ENCODE results near the gene OR2T8.
"Not testable (repeated sequence)": the region's sequence is repeated elsewhere in the genome, so short reads cannot be mapped to it uniquely, and the experiment has no call there.

Gene OR2T8

GRCh38 chr1:247923941-247924340, 3.9 kb downstream of the OR2T8 start:
- no peak for DNase-seq (ENCODE audit: extremely low spot score)
- CTCF ChIA-PET, result no interaction called here
- POLR2A ChIA-PET, result no interaction called here
- TF ChIP-seq ZNF384 (IDR thresholded peaks at IDR 0.05), result no peak
- TF ChIP-seq SP1 (IDR thresholded peaks at IDR 0.05), result no peak
- no peak for TF ChIP-seq FOXM1 (IDR thresholded peaks at IDR 0.05; ENCODE audit: borderline replicate concordance)
- no peak for TF ChIP-seq ELF4 (IDR thresholded peaks at IDR 0.05)
- no peak for TF ChIP-seq ARNT (IDR thresholded peaks at IDR 0.05)
- no peak for TF ChIP-seq FOXK2 (IDR thresholded peaks at IDR 0.05)

GRCh38 chr1:247924868-247925267, 4.8 kb downstream of the OR2T8 start, which contains the start of gene OR2AJ1:
Gene OR2AJ1, plus strand, starts transcription at chr1:247924889. Its CDS starts 8,880 bp downstream, at chr1:247933769.
- ChIA-PET POLR2A (no interaction called here), CTCF (no interaction called here)
- no peak for DNase-seq (ENCODE audit: extremely low spot score)

GRCh38 chr1:247933989-247934388, 13.9 kb downstream of the OR2T8 start:
- CTCF ChIA-PET, result no interaction called here
- TF ChIP-seq SUZ12 (IDR thresholded peaks at IDR 0.05) (no peak), ZNF384 (IDR thresholded peaks at IDR 0.05) (no peak), FOXM1 (IDR thresholded peaks at IDR 0.05; ENCODE audit: borderline replicate concordance) (no peak), PKNOX1 (IDR thresholded peaks at IDR 0.05) (no peak), FOXK2 (IDR thresholded peaks at IDR 0.05) (no peak), HDGF (IDR thresholded peaks at IDR 0.05; ENCODE audit: borderline replicate concordance) (no peak), NFRKB (IDR thresholded peaks at IDR 0.05) (no peak), FOXA1 (IDR thresholded peaks at IDR 0.05) (no peak), ARNT (IDR thresholded peaks at IDR 0.05) (no peak), ELF4 (IDR thresholded peaks at IDR 0.05) (no peak), L3MBTL2 (conservative IDR thresholded peaks at IDR 0.05) (no peak), SP1 (IDR thresholded peaks at IDR 0.05) (no peak), TARDBP (IDR thresholded peaks at IDR 0.05) (no peak), CTBP1 (IDR thresholded peaks at IDR 0.05; ENCODE audit: borderline replicate concordance) (no peak), LEF1 (IDR thresholded peaks at IDR 0.05; ENCODE audit: borderline replicate concordance) (no peak), BHLHE40 (IDR thresholded peaks at IDR 0.05; ENCODE audit: borderline replicate concordance) (no peak)
- POLR2A ChIA-PET, result no interaction called here
- no peak for DNase-seq (ENCODE audit: extremely low spot score)

More at GRCh38 chr1:247924868-247925267, 4.8 kb downstream of the OR2T8 start, which contains the start of gene OR2AJ1:
- no peak for TF ChIP-seq BHLHE40 (IDR thresholded peaks at IDR 0.05; ENCODE audit: borderline replicate concordance)
- no peak for TF ChIP-seq ARNT (IDR thresholded peaks at IDR 0.05)
- no peak for TF ChIP-seq NFRKB (IDR thresholded peaks at IDR 0.05)
- TF ChIP-seq TARDBP (IDR thresholded peaks at IDR 0.05), result no peak
- TF ChIP-seq ZNF384 (IDR thresholded peaks at IDR 0.05), result no peak
- no peak for TF ChIP-seq LEF1 (IDR thresholded peaks at IDR 0.05; ENCODE audit: borderline replicate concordance)
- TF ChIP-seq SP1 (IDR thresholded peaks at IDR 0.05), result no peak
- no peak for TF ChIP-seq FOXM1 (IDR thresholded peaks at IDR 0.05; ENCODE audit: borderline replicate concordance)
- no peak for TF ChIP-seq HDGF (IDR thresholded peaks at IDR 0.05; ENCODE audit: borderline replicate concordance)
- no peak for TF ChIP-seq L3MBTL2 (conservative IDR thresholded peaks at IDR 0.05)
- TF ChIP-seq PKNOX1 (IDR thresholded peaks at IDR 0.05), result no peak
- TF ChIP-seq FOXA1 (IDR thresholded peaks at IDR 0.05), result no peak

- no peak for DNase-seq (ENCODE audit: extremely low spot score)
- CTCF ChIA-PET, result no interaction called here
- POLR2A ChIA-PET, result no interaction called here
- TF ChIP-seq SUZ12 (IDR thresholded peaks at IDR 0.05), result no peak
- TF ChIP-seq PKNOX1 (IDR thresholded peaks at IDR 0.05), result no peak
- TF ChIP-seq FOXM1 (IDR thresholded peaks at IDR 0.05; ENCODE audit: borderline replicate concordance), result no peak
- no peak for TF ChIP-seq L3MBTL2 (conservative IDR thresholded peaks at IDR 0.05)
- no peak for TF ChIP-seq FOXK2 (IDR thresholded peaks at IDR 0.05)
- TF ChIP-seq ELF4 (IDR thresholded peaks at IDR 0.05), result no peak
These were observed 15.7 kb downstream of the OR2T8 start for GRCh38 chr1:247935781-247936180.

- ChIA-PET CTCF (no interaction called here), POLR2A (no interaction called here)
- no peak for DNase-seq (ENCODE audit: extremely low spot score)
- TF ChIP-seq L3MBTL2 (conservative IDR thresholded peaks at IDR 0.05), result no peak
- TF ChIP-seq FOXA1 (IDR thresholded peaks at IDR 0.05), result no peak
- no peak for TF ChIP-seq SP1 (IDR thresholded peaks at IDR 0.05)
- TF ChIP-seq SUZ12 (IDR thresholded peaks at IDR 0.05), result no peak
- TF ChIP-seq ZNF384 (IDR thresholded peaks at IDR 0.05), result no peak
- TF ChIP-seq BHLHE40 (IDR thresholded peaks at IDR 0.05; ENCODE audit: borderline replicate concordance), result no peak
- no peak for TF ChIP-seq PKNOX1 (IDR thresholded peaks at IDR 0.05)
- no peak for TF ChIP-seq TARDBP (IDR thresholded peaks at IDR 0.05)
- TF ChIP-seq FOXM1 (IDR thresholded peaks at IDR 0.05; ENCODE audit: borderline replicate concordance), result no peak
- no peak for TF ChIP-seq ELF4 (IDR thresholded peaks at IDR 0.05)
- no peak for TF ChIP-seq NFRKB (IDR thresholded peaks at IDR 0.05)
- no peak for TF ChIP-seq LEF1 (IDR thresholded peaks at IDR 0.05; ENCODE audit: borderline replicate concordance)
- TF ChIP-seq ARNT (IDR thresholded peaks at IDR 0.05), result no peak
- no peak for TF ChIP-seq HDGF (IDR thresholded peaks at IDR 0.05; ENCODE audit: borderline replicate concordance)
- TF ChIP-seq CTBP1 (IDR thresholded peaks at IDR 0.05; ENCODE audit: borderline replicate concordance), result no peak
These were observed 16.4 kb downstream of the OR2T8 start for GRCh38 chr1:247936415-247936814.

- POLR2A ChIA-PET, result not testable (repeated sequence)
These were observed 17.1 kb downstream of the OR2T8 start for GRCh38 chr1:247936965-247937734.

More at GRCh38 chr1:247936965-247937734, 17.1 kb downstream of the OR2T8 start:
- CTCF ChIA-PET, result not testable (repeated sequence)
- DNase-seq (ENCODE audit: extremely low spot score), result peak; percentile 70
